SH-SY5Y (cell line): ENCODE results near the gene PCDH7.

ENCODE experiments used
- GATA2 ChIP-seq: IDR thresholded peaks from 2 replicates; pipeline ENCODE4 v1.6.1; 2011; ENCODE audit warnings: mild to moderate bottlenecking, low read depth, low read length
- GATA3 ChIP-seq: IDR thresholded peaks from 2 replicates; pipeline ENCODE4 v1.6.1; 2011; ENCODE audit warnings: low read depth, mild to moderate bottlenecking, low read length, moderate library complexity

- TF ChIP-seq GATA3, result no peak
- no peak for TF ChIP-seq GATA2
These were observed 2.4 kb downstream of the PCDH7 start for GRCh38 chr4:30722359-30723200.
